Gastroesophageal sphincter (tissue), 3 donors: ENCODE results near the gene KRT28.

ENCODE experiments used
- EP300 ChIP-seq: sonication (generic); formaldehyde crosslinking; IDR thresholded peaks from one replicate; pipeline ENCODE4 v1.6.1; 2017; ENCODE audit warnings: antibody characterized with exemption, mild to moderate bottlenecking
- POLR2A ChIP-seq, 2 donors: fragments of 450-650 bp; IDR thresholded peaks; one replicate each; pipeline ENCODE4 v1.6.1; 2017; ENCODE audit warnings: antibody characterized with exemption in 2 of 2, mild to moderate bottlenecking in 2 of 2, moderate library complexity in 1 of 2
- POLR2AphosphoS5 ChIP-seq: sonication (generic); formaldehyde crosslinking; IDR thresholded peaks from one replicate; pipeline ENCODE4 v1.6.1; 2017; ENCODE audit warnings: antibody characterized with exemption
- TF ChIP-seq, protein P1 (sequence below), 4 experiments: fragments of 200-600 bp in 2 of 4; fragments of 450-650 bp in 2 of 4; sonication (generic) in 1 of 4; IDR thresholded peaks; one replicate each; pipeline ENCODE4 v1.5.1; 2017 to 2019; ENCODE audit warnings: antibody characterized with exemption in 4 of 4, mild to moderate bottlenecking in 2 of 4, moderate library complexity in 2 of 4

DNA sequence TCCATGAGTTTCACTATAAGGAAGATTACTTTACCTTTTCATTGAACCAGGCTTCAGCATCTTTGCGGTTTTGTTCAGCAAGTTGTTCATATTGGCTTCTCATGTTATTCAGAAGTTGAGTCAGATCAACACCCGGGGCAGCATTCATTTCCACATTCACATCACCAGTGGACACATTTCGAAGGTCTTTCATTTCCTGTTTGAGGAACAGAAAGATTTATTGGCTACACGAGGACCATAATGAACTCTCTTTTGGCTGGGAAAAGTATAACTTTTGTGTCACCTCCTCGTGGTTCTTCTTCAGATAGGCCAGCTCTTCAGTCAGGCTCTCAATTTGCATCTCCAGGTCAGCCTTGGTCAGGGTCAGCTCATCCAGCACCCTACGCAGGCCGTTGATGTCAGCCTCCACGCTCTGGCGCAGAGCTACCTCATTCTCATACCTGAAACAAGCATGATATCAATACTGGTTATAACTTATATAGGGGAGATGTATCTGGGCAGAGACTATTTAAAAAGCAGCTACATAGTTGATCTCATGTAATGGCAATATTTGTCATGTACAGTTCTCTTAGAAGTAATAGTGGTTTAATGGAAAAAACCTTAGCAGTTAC is 20.6 kb upstream of the KRT28 start:
- TF ChIP-seq, protein P1, sequence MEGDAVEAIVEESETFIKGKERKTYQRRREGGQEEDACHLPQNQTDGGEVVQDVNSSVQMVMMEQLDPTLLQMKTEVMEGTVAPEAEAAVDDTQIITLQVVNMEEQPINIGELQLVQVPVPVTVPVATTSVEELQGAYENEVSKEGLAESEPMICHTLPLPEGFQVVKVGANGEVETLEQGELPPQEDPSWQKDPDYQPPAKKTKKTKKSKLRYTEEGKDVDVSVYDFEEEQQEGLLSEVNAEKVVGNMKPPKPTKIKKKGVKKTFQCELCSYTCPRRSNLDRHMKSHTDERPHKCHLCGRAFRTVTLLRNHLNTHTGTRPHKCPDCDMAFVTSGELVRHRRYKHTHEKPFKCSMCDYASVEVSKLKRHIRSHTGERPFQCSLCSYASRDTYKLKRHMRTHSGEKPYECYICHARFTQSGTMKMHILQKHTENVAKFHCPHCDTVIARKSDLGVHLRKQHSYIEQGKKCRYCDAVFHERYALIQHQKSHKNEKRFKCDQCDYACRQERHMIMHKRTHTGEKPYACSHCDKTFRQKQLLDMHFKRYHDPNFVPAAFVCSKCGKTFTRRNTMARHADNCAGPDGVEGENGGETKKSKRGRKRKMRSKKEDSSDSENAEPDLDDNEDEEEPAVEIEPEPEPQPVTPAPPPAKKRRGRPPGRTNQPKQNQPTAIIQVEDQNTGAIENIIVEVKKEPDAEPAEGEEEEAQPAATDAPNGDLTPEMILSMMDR (IDR thresholded peaks at IDR 0.05), result no peak
- no peak for TF ChIP-seq POLR2A (IDR thresholded peaks at IDR 0.05)
- TF ChIP-seq EP300, result no peak
- no peak for TF ChIP-seq POLR2AphosphoS5
